ENCODE measurements around the gene PPTC7. TPM values are rescaled to one million over a fixed set of nuclear protein-coding genes. Genes with fewer than 3 reads are reported as not detected.
A peak's percentile ranks its signal among the peaks of the same experiment; 100 is the strongest.

Gene PPTC7
- total and polyA plus RNA-seq, 10 of the 15 experiments (the other 5 are each of a cell fraction or from before 2014, with no cell fraction given), result 4.0 to 69.6 (median 12.3) TPM

DNA sequence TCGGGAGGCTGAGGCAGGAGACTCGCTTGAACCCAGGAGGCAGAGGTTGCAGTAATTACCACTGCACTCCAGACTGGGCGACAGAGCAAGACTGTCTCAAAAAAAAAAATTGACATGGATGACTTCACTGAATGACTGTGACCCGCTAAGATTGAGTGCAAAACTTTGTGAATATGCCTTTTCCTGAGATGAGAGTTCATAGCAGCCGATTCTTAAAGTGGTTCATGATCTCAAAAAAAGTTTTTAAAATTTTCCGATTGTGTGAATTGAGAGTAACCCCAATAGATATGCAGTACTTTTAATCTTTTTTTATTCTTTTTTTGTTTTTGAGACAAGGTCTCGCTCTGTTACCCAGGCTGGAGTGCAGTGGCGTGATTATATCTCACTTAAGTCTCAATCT lies 32.1 kb upstream of the PPTC7 start:
- ATAC-seq (peak; percentile 12), DNase-seq (ENCODE audit: low read depth, low spot score) (no peak), FAIRE-seq (no peak)
- in situ Hi-C loops (cut with MboI), result loop anchor here (5.0 kb wide), 2 partner anchors 82 to 212 kb away; no protein-coding TSS in a partner anchor
- Histone ChIP-seq H3K9me3 (replicated peaks; ENCODE audit: control insufficient read depth, insufficient read depth, low read length) (no peaks in the 10 kb centered on the region), H3K27ac (ENCODE audit: control insufficient read depth, insufficient read depth) (peak overlapping the region; percentile 64), H3K79me2 (ENCODE audit: control insufficient read depth, insufficient read depth, low read length) (no peaks in the 10 kb centered on the region), H4K20me1 (ENCODE audit: control insufficient read depth, insufficient read depth) (no peaks in the 10 kb centered on the region), H3K36me3 (ENCODE audit: control insufficient read depth in 2 of 2, insufficient read depth in 2 of 2, low read length in 1 of 2) (no peaks in the 10 kb centered on the region), H3K4me3 (peak overlapping the region; percentile 58; the same call in 1 of the 2 replicates), H3K27me3 (replicated peaks in 1 of 2; ENCODE audit: control insufficient read depth in 2 of 2, insufficient read depth in 2 of 2, low read length in 1 of 2) (no peaks in the 10 kb centered on the region), H3K4me2 (ENCODE audit: control insufficient read depth, insufficient read depth) (peak overlapping the region; percentile 92), H3K4me1 (ENCODE audit: control insufficient read depth, insufficient read depth, low read length) (peaks cover 15% of the 10 kb centered on the region), H3K9ac (ENCODE audit: control insufficient read depth, insufficient read depth, low read length) (peak overlapping the region; percentile 72), H2AFZ (ENCODE audit: control insufficient read depth, low read depth, low read length) (peak overlapping the region; percentile 46)
- ChIA-PET RAD21 (ENCODE audit: unreplicated experiment) (interaction anchor here (1.0 to 4.6 kb wide), 7 partner anchors 18 to 165 kb away, joined by 3 to 23 read pairs (median 5); partner anchors contain the start of gene ARPC3), SMC1A (ENCODE audit: uncharacterized antibody, unreplicated experiment) (interaction anchor here (0.6 to 4.1 kb wide), 21 partner anchors 9 to 158 kb away, joined by 3 to 14 read pairs (median 3); no protein-coding TSS in a partner anchor), POLR2A (interaction anchor here (0.9 to 3.3 kb wide), 12 partner anchors 8 to 79 kb away, joined by 3 to 22 read pairs (median 6); no protein-coding TSS in a partner anchor), CTCF (interaction anchor here (0.9 to 5.4 kb wide), 7 partner anchors 9 to 214 kb away, joined by 3 to 21 read pairs (median 6); partner anchors contain the start of gene ARPC3)
- intact Hi-C loops (cut with micrococcal nuclease; ENCODE audit: unreplicated experiment), result no loop called here
- no TSS peak for BruUV-seq (replicated peaks)
- WGBS (ENCODE audit: insufficient coverage, insufficient replicate concordance, low lambda C conversion rate, missing lambda C conversion rate), result 3% methylated on average over 8 of the region's 8 CpGs
- TF ChIP-seq KDM1A (IDR thresholded peaks at IDR 0.05; ENCODE audit: borderline replicate concordance) (no peak), JUNB (IDR thresholded peaks at IDR 0.05) (peak; percentile 81), ZNF217 (IDR thresholded peaks at IDR 0.05) (no peak), CBFB (IDR thresholded peaks at IDR 0.05; ENCODE audit: low read depth) (peak; percentile 22; the same call in 1 of the 2 replicates), EZH2 (IDR thresholded peaks at IDR 0.05; ENCODE audit: borderline replicate concordance, control insufficient read depth, low read depth, low read length) (no peak), MXI1 (IDR thresholded peaks at IDR 0.05; ENCODE audit: low read depth, low read length) (no peak), NBN (IDR thresholded peaks at IDR 0.05) (no peak), FOXM1 (IDR thresholded peaks at IDR 0.05; ENCODE audit: low read depth, low read length) (peak; percentile 73; the same call in 1 of the 2 replicates), SRF (IDR thresholded peaks at IDR 0.05; ENCODE audit: low read depth in 2 of 2, low read length in 2 of 2) (no peak), IKZF2 (IDR thresholded peaks at IDR 0.05) (no peak), FOS (IDR thresholded peaks at IDR 0.05; ENCODE audit: borderline replicate concordance, extremely low read depth, insufficient read length) (no peak), DPF2 (IDR thresholded peaks at IDR 0.05) (no peak)
- TF ChIP-seq, protein P1, sequence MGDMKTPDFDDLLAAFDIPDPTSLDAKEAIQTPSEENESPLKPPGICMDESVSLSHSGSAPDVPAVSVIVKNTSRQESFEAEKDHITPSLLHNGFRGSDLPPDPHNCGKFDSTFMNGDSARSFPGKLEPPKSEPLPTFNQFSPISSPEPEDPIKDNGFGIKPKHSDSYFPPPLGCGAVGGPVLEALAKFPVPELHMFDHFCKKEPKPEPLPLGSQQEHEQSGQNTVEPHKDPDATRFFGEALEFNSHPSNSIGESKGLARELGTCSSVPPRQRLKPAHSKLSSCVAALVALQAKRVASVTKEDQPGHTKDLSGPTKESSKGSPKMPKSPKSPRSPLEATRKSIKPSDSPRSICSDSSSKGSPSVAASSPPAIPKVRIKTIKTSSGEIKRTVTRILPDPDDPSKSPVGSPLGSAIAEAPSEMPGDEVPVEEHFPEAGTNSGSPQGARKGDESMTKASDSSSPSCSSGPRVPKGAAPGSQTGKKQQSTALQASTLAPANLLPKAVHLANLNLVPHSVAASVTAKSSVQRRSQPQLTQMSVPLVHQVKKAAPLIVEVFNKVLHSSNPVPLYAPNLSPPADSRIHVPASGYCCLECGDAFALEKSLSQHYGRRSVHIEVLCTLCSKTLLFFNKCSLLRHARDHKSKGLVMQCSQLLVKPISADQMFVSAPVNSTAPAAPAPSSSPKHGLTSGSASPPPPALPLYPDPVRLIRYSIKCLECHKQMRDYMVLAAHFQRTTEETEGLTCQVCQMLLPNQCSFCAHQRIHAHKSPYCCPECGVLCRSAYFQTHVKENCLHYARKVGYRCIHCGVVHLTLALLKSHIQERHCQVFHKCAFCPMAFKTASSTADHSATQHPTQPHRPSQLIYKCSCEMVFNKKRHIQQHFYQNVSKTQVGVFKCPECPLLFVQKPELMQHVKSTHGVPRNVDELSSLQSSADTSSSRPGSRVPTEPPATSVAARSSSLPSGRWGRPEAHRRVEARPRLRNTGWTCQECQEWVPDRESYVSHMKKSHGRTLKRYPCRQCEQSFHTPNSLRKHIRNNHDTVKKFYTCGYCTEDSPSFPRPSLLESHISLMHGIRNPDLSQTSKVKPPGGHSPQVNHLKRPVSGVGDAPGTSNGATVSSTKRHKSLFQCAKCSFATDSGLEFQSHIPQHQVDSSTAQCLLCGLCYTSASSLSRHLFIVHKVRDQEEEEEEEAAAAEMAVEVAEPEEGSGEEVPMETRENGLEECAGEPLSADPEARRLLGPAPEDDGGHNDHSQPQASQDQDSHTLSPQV (IDR thresholded peaks at IDR 0.05), result no peak
- TF ChIP-seq, protein P2, sequence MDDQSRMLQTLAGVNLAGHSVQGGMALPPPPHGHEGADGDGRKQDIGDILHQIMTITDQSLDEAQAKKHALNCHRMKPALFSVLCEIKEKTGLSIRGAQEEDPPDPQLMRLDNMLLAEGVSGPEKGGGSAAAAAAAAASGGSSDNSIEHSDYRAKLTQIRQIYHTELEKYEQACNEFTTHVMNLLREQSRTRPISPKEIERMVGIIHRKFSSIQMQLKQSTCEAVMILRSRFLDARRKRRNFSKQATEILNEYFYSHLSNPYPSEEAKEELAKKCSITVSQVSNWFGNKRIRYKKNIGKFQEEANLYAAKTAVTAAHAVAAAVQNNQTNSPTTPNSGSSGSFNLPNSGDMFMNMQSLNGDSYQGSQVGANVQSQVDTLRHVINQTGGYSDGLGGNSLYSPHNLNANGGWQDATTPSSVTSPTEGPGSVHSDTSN (IDR thresholded peaks at IDR 0.05; ENCODE audit: insufficient replicate concordance, low read depth, low read length), result no peak
- TF ChIP-seq, protein P3, sequence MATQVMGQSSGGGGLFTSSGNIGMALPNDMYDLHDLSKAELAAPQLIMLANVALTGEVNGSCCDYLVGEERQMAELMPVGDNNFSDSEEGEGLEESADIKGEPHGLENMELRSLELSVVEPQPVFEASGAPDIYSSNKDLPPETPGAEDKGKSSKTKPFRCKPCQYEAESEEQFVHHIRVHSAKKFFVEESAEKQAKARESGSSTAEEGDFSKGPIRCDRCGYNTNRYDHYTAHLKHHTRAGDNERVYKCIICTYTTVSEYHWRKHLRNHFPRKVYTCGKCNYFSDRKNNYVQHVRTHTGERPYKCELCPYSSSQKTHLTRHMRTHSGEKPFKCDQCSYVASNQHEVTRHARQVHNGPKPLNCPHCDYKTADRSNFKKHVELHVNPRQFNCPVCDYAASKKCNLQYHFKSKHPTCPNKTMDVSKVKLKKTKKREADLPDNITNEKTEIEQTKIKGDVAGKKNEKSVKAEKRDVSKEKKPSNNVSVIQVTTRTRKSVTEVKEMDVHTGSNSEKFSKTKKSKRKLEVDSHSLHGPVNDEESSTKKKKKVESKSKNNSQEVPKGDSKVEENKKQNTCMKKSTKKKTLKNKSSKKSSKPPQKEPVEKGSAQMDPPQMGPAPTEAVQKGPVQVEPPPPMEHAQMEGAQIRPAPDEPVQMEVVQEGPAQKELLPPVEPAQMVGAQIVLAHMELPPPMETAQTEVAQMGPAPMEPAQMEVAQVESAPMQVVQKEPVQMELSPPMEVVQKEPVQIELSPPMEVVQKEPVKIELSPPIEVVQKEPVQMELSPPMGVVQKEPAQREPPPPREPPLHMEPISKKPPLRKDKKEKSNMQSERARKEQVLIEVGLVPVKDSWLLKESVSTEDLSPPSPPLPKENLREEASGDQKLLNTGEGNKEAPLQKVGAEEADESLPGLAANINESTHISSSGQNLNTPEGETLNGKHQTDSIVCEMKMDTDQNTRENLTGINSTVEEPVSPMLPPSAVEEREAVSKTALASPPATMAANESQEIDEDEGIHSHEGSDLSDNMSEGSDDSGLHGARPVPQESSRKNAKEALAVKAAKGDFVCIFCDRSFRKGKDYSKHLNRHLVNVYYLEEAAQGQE (IDR thresholded peaks at IDR 0.05; ENCODE audit: low read depth, low read length), result no peak

Data from GM12878 (cell line).